Activated CD4-positive, CD25-positive, alpha-beta regulatory T cell treated with anti-CD3 and anti-CD28 coated beads, Interleukin-2, amount 50 U/mL, for 72 hours (primary cell): ENCODE data around the gene MON1A.
"Not testable (repeated sequence)": the region's sequence is repeated elsewhere in the genome, so short reads cannot be mapped to it uniquely, and the experiment has no call there.

Experiments
- DNase-seq: peaks from one replicate; pipeline ENCODE4 v3.0.0; 2021

Gene MON1A

GRCh38 chr3:49916686-49917085, 12.9 kb downstream of the MON1A start:
- DNase-seq: no peak

- DNase-seq: no peak
Observed at GRCh38 chr3:49914906-49915305, 14.7 kb downstream of the MON1A start.

GRCh38 chr3:49912881-49913281, 16.7 kb downstream of the MON1A start:
- no peak for DNase-seq

GRCh38 chr3:49911611-49912010, 18.0 kb downstream of the MON1A start:
- DNase-seq: no peak

- DNase-seq: no peak
Observed at GRCh38 chr3:49911124-49911420, 18.5 kb downstream of the MON1A start.

- DNase-seq: no peak
Observed at GRCh38 chr3:49910409-49911123, 19.0 kb downstream of the MON1A start.

- DNase-seq: no peak
Observed at GRCh38 chr3:49908373-49909199, 21.0 kb downstream of the MON1A start.

GRCh38 chr3:49906073-49906743, 23.4 kb downstream of the MON1A start:
- peak; percentile 46 for DNase-seq

- DNase-seq: not testable (repeated sequence)
Observed at GRCh38 chr3:49904448-49904847, 25.2 kb downstream of the MON1A start.

- peak; percentile 87 for DNase-seq
Observed at GRCh38 chr3:49903451-49904424, 25.9 kb downstream of the MON1A start, which contains the start of gene MST1R. TSS of gene MST1R (minus strand) at chr3:49903873. CDS start at chr3:49903609, 264 bp downstream.

GRCh38 chr3:49902511-49903345, 26.9 kb downstream of the MON1A start:
- no peak for DNase-seq

- no peak for DNase-seq
Observed at GRCh38 chr3:49901366-49902339, 28.0 kb downstream of the MON1A start.

GRCh38 chr3:49900491-49901153, 29.0 kb downstream of the MON1A start:
- DNase-seq: no peak

- no peak for DNase-seq
Observed at GRCh38 chr3:49899815-49900214, 29.8 kb downstream of the MON1A start.

- DNase-seq: no peak
Observed at GRCh38 chr3:49898991-49899390, 30.6 kb downstream of the MON1A start.

- no peak for DNase-seq
Observed at GRCh38 chr3:49896345-49896744, 33.3 kb downstream of the MON1A start.

- no peak for DNase-seq
Observed at GRCh38 chr3:49895791-49896190, 33.8 kb downstream of the MON1A start.

GRCh38 chr3:49889296-49889695, 40.3 kb downstream of the MON1A start:
- no peak for DNase-seq

- DNase-seq: no peak
Observed at GRCh38 chr3:49886922-49887265, 42.7 kb downstream of the MON1A start.

GRCh38 chr3:49883998-49884397, 45.6 kb downstream of the MON1A start:
- DNase-seq: no peak
